HepG2 (cell line): Measurements from ENCODE around the gene MYO3B. TPM values are rescaled to one million over a fixed set of nuclear protein-coding genes. Genes with fewer than 3 reads are reported as not detected.

Source experiments
- ATAC-seq: fragments of 200-7000 bp; cut with Tn5 transposase; 3 replicates; pipeline ENCODE4 v1.9.1; 2020; ENCODE audit warnings: mild to moderate bottlenecking, moderate library complexity
- BruUV-seq: library from RNA; stranded (reverse); fragments of 400-500 nt; replicated peaks from 2 replicates; lab custom pipeline; 2021; lab: Mats Ljungman, UMichigan
- CTCF ChIA-PET: fragments of 300-600 bp; formaldehyde crosslinking; extraction: SDS; loops from one replicate; lab custom pipeline; 2021; ENCODE audit warnings: low total read pairs, inconsistent platforms, low intra/inter-chr PET ratio; lab: Yijun Ruan, JAX
- POLR2A ChIA-PET: fragments of 350-600 bp; sonication (Branson Sonifier 250); formaldehyde crosslinking; loops from one replicate; lab custom pipeline; 2020; ENCODE audit warnings: antibody characterized with exemption, inconsistent platforms; lab: Yijun Ruan, JAX
- DNase-seq: peaks from one replicate; pipeline ENCODE4 v3.0.0-alpha.2; 2015; ENCODE audit warnings: low spot score
- FAIRE-seq: peaks from 3 replicates; lab custom pipeline; 2011; peaks lifted over from hg19 to GRCh38; lab: Jason Lieb, UNC
- H2AFZ ChIP-seq: one replicate; pipeline ENCODE4 v1.6.1; 2011; ENCODE audit warnings: low read length, inconsistent platforms
- H3K27ac ChIP-seq: fragments of 300-600 bp; 3 replicates; pipeline ENCODE4 v1.8.0; 2011; ENCODE audit warnings: mixed run types, mild to moderate bottlenecking, mixed read lengths, low read length, inconsistent platforms; ENCODE audit not compliant: insufficient read depth; ENCODE audit errors: extremely low read length
- H3K27me3 ChIP-seq, 2 experiments: fragments of 200-600 bp in 1 of 2; 2 replicates in 1 of 2; 3 replicates in 1 of 2; pipeline versions ENCODE4 v1.6.0 to v1.8.0; 2011; ENCODE audit warnings: low read length in 2 of 2, mild to moderate bottlenecking in 2 of 2, moderate library complexity in 2 of 2, inconsistent platforms in 1 of 2; ENCODE audit not compliant: insufficient read depth in 2 of 2, control insufficient read depth in 1 of 2
- H3K36me3 ChIP-seq, 2 experiments: fragments of 200-600 bp in 1 of 2; replicated peaks in 1 of 2; 2 replicates in 1 of 2; 3 replicates in 1 of 2; pipeline versions ENCODE4 v1.5.1 to v1.8.0; 2011; ENCODE audit warnings: low read length in 2 of 2, inconsistent platforms in 1 of 2; ENCODE audit not compliant: insufficient read depth in 2 of 2, control insufficient read depth in 1 of 2
- H3K4me1 ChIP-seq: 2 replicates; pipeline ENCODE4 v1.5.1; 2012; ENCODE audit warnings: low read length, inconsistent platforms; ENCODE audit not compliant: insufficient read depth
- H3K4me2 ChIP-seq: 2 replicates; pipeline ENCODE4 v1.6.0; 2011; ENCODE audit warnings: low read depth, low read length, inconsistent platforms
- H3K4me3 ChIP-seq, 3 experiments: fragments of 200-600 bp in 1 of 3; sonication (generic), shearing (Covaris generic) in 1 of 3; replicated peaks in 1 of 3; 2 replicates each; pipeline ENCODE4 v1.5.1; 2011 to 2016; ENCODE audit warnings: low read length in 3 of 3, inconsistent platforms in 2 of 3, low read depth in 2 of 3, mild to moderate bottlenecking in 2 of 3, control low read depth in 1 of 3, mixed read lengths in 1 of 3; ENCODE audit not compliant: insufficient read depth in 1 of 3
- H3K79me2 ChIP-seq: one replicate; pipeline ENCODE4 v1.6.1; 2011; ENCODE audit warnings: low read length, inconsistent platforms; ENCODE audit not compliant: insufficient read depth
- H3K9ac ChIP-seq: 2 replicates; pipeline ENCODE4 v1.6.0; 2011; ENCODE audit warnings: mild to moderate bottlenecking, low read depth, low read length, inconsistent platforms; ENCODE audit not compliant: insufficient read depth
- H3K9me3 ChIP-seq: 2 replicates; pipeline ENCODE4 v1.5.1; 2012; ENCODE audit warnings: mild to moderate bottlenecking, low read length
- H4K20me1 ChIP-seq: 2 replicates; pipeline ENCODE4 v1.6.0; 2011; ENCODE audit warnings: inconsistent platforms, mild to moderate bottlenecking, low read length, moderate library complexity; ENCODE audit not compliant: insufficient read depth
- IKZF1 ChIP-seq: fragments of 450-650 bp; IDR thresholded peaks from 2 replicates; pipeline ENCODE4 v1.7.1; 2016
- PHF5A ChIP-seq: IDR thresholded peaks from one replicate; pipeline ENCODE4 v1.6.1; 2018; ENCODE audit warnings: low read depth, missing genetic modification reagents; ENCODE audit not compliant: unreplicated experiment
- SP1 ChIP-seq, 2 experiments: fragments of 450-650 bp in 1 of 2; sonication (generic) in 1 of 2; formaldehyde crosslinking in 1 of 2; IDR thresholded peaks; 2 replicates each; pipeline versions ENCODE4 v1.4.0 to v1.6.1; 2016 to 2020; ENCODE audit warnings: missing genetic modification reagents in 1 of 2
- U2AF2 ChIP-seq: fragments of 200-400 bp; formaldehyde crosslinking; IDR thresholded peaks from 2 replicates; pipeline ENCODE4 v1.6.1; 2017; ENCODE audit warnings: low read depth, mild to moderate bottlenecking, low read length
- ZEB1 ChIP-seq: IDR thresholded peaks from 2 replicates; pipeline ENCODE4 v1.6.1; 2012; ENCODE audit warnings: mild to moderate bottlenecking, low read depth, inconsistent platforms; ENCODE audit not compliant: insufficient replicate concordance
- ZNF20 ChIP-seq: sonication (generic); formaldehyde crosslinking; IDR thresholded peaks from 2 replicates; pipeline ENCODE4 v1.4.0; 2020; ENCODE audit warnings: mild to moderate bottlenecking, moderate library complexity, missing genetic modification reagents
- ZNF598 ChIP-seq: sonication (generic); formaldehyde crosslinking; IDR thresholded peaks from 2 replicates; pipeline ENCODE4 v1.5.1; 2020; ENCODE audit warnings: mild to moderate bottlenecking, missing genetic modification reagents, borderline replicate concordance
- WGBS: methylation state at CpG from one replicate; pipeline ENCODE4 v1.1.6; 2017; ENCODE audit warnings: low lambda C conversion rate; 5-methylcytosine and 5-hydroxymethylcytosine counted together
- in situ Hi-C: cut with HindIII; loops from 2 replicates; pipeline ENCODE4 v1.10.0; 2017; ENCODE audit warnings: low pct_unique_long_range_greater_than_20kb; ENCODE audit not compliant: extremely low pct_ligation_motif_present
- intact Hi-C: fragments of 100-400 bp; cut with micrococcal nuclease; formaldehyde crosslinking; loops from one replicate; pipeline ENCODE4 v1.10.0; 2022; ENCODE audit not compliant: unreplicated experiment
- polyA plus RNA-seq, 8 experiments: library from polyadenylated mRNA; depleted of rRNA in 3 of 8; stranded (reverse) in 7 of 8; unstranded in 1 of 8; fragments of >200 nt; fragmentation: Illumina TruSeq in 4 of 8; extraction: Trizol in 4 of 8; gene quantifications; 2 replicates each; pipeline versions ENCODE4 v1.2.1 to v1.2.3, GENCODE V29; 2011 to 2016; ENCODE audit warnings: low read depth in 4 of 8, missing spikeins in 1 of 8, mixed read lengths in 1 of 8; ENCODE audit not compliant: insufficient read depth in 1 of 8
- total RNA-seq, 5 experiments: library from RNA; depleted of rRNA; stranded (reverse); fragments of >200 nt; fragmentation: Illumina TruSeq; extraction: Trizol; gene quantifications; 2 replicates each; pipeline ENCODE4 v1.2.3, GENCODE V29; 2016; ENCODE audit warnings: low read depth in 1 of 5
- TF ChIP-seq, protein P1 (sequence below): sonication (generic); formaldehyde crosslinking; conservative IDR thresholded peaks from 2 replicates; pipeline ENCODE4 v1.4.0; 2020; ENCODE audit warnings: missing genetic modification reagents

Gene MYO3B
- total and polyA plus RNA-seq, 2 of the 13 experiments (the other 11 are each of a cell fraction or from before 2014, with no cell fraction given), result 0.01 TPM; not detected in 1

DNA sequence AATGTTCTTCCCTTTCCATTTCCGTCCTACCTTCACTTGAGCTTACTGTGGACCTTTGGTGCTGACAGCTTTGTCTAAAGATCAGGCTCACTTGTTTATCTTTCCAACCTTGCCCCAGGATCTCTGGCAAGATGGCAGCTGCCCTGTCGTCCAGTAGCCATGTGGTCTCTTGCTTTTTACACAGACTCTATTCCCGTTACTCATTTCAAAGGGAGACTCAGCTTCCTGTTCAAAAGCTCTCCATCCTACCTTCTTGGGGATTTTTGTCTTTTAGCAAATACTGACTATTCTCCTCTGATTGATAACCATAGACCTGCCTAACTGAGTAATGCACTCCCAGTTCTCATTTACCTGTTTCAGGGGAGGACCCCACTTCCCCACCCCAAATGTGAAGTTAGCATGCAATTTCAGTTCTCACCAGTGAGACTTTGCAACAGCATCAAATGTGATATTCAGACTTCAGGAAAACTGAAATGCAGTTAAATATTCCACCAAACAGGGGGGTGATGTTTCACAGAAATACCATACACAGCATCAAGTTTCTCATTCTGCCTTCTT lies 184.4 kb downstream of the MYO3B start:
- Histone ChIP-seq H3K4me3 (no peak overlapping the region), H4K20me1 (no peaks in the 10 kb centered on the region), H2AFZ (no peak overlapping the region), H3K9ac (no peak overlapping the region), H3K27me3 (peaks cover 2 to 48% of the 10 kb centered on the region in 2 experiments; a peak in 4 of 5 replicates), H3K4me1 (no peaks in the 10 kb centered on the region), H3K36me3 (no peaks in the 10 kb centered on the region), H3K9me3 (no peaks in the 10 kb centered on the region), H3K4me2 (no peak overlapping the region), H3K79me2 (no peaks in the 10 kb centered on the region), H3K27ac (no peak overlapping the region)
- no peak for ATAC-seq
- FAIRE-seq, result no peak
- ChIA-PET POLR2A (no interaction called here), CTCF (interaction anchor here (1.4 to 4.5 kb wide), 2 partner anchors 375 to 453 kb away, joined by 3 to 48 read pairs; partner anchors contain the start of gene GAD1)
- in situ Hi-C loops (loop anchor here (10.0 to 25.0 kb wide), 2 partner anchors 128 to 900 kb away; no protein-coding TSS in a partner anchor), intact Hi-C loops (no loop called here)
- no TSS peak for BruUV-seq
- 11% methylated on average over 3 of the region's 3 CpGs for WGBS
- no peak for DNase-seq
- TF ChIP-seq ZEB1 (no peak), IKZF1 (no peak), ZNF20 (no peak), ZNF598 (CRISPR knock-in tag) (no peak), SP1 (IDR thresholded peaks at IDR 0.05) (no peak), SP1 (CRISPR knock-in tag; IDR thresholded peaks at IDR 0.05) (no peak), PHF5A (CRISPR knock-in tag) (no peak), U2AF2 (no peak)
- TF ChIP-seq, protein P1, sequence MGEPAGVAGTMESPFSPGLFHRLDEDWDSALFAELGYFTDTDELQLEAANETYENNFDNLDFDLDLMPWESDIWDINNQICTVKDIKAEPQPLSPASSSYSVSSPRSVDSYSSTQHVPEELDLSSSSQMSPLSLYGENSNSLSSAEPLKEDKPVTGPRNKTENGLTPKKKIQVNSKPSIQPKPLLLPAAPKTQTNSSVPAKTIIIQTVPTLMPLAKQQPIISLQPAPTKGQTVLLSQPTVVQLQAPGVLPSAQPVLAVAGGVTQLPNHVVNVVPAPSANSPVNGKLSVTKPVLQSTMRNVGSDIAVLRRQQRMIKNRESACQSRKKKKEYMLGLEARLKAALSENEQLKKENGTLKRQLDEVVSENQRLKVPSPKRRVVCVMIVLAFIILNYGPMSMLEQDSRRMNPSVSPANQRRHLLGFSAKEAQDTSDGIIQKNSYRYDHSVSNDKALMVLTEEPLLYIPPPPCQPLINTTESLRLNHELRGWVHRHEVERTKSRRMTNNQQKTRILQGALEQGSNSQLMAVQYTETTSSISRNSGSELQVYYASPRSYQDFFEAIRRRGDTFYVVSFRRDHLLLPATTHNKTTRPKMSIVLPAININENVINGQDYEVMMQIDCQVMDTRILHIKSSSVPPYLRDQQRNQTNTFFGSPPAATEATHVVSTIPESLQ (CRISPR knock-in tag), result no peak
